HL-60/S4 (cell line): ENCODE data around the gene CDC14B.
"Not testable (repeated sequence)": the region's sequence is repeated elsewhere in the genome, so short reads cannot be mapped to it uniquely, and the experiment has no call there.

ENCODE experiments used
- in situ Hi-C: fragments of 300-500 bp; cut with MboI; formaldehyde crosslinking; loops from 2 replicates; pipeline ENCODE4 v1.14.3; 2022; ENCODE audit warnings: low sequenced_read_pairs

CDC14B gene

DNA sequence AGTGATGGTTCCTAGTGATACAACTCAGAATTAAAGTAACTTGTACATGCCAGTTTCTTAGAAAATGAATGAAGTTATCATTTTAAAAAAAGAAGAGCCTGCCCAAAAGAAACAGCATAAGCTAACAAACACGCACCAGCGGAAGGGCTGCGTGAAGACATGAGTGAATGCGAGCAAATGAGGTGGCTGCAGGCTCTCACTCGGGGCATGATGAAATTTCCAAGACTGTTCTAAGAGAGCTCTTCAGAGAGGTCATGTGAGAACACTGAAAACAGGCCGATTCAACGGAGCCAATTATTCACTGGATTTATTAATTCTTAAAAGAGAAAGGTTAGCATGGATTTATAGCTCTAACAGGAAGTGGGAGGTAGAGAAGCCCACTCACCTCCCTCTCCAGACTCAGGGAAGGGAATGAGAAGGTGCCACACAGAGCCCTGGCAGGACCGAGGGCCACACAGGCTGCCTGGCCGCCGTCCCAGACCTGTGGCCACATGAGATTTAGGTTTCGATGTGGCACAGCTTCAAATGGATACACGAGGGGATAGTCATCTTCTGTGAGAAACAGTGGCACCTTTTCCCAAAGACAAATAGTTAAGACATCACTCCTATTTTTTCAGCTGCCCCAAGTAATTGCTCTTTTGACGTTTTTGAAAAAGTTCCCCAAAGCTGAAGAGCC, 114.2 kb downstream of the CDC14B start:
- in situ Hi-C loops, result no loop called here

DNA sequence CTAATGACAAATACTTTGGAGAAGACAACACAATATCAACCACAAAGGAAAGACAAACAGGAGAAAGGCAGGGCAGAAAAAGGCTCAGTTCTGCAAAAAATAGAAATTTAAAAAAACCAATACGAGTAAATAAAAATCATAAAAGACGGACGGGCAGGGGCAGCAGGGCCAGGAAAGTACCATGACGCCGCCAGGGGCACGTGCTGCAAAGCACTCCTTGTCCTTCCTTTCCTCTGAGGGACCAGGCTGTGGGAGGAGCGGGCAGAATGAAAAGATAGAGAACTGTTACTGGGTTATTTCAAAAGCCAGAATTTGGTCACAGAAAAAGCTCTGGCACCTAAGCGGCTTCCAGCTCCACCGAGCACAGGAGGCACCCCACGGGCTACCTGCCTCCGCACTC, 115.7 kb downstream of the CDC14B start:
- in situ Hi-C loops, result no loop called here

DNA sequence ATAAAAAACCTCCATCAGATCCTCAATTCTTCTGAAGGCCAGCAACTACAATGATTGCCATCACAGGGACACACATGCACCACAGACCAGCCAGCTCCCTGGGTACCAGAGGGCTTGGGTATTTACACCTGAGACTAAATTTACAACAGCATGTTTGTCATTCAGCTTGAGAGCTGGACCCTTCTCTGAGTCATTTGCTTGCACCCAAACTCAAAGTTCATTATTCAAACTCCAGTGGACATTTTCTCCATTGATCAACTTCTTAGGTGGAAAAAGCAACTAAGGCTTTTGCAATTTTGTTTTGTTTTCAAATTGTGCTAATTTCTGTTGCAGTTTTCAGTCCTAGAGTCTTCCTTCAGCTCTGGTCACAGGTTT, 116.3 kb downstream of the CDC14B start:
- in situ Hi-C loops, result not testable (repeated sequence)

DNA sequence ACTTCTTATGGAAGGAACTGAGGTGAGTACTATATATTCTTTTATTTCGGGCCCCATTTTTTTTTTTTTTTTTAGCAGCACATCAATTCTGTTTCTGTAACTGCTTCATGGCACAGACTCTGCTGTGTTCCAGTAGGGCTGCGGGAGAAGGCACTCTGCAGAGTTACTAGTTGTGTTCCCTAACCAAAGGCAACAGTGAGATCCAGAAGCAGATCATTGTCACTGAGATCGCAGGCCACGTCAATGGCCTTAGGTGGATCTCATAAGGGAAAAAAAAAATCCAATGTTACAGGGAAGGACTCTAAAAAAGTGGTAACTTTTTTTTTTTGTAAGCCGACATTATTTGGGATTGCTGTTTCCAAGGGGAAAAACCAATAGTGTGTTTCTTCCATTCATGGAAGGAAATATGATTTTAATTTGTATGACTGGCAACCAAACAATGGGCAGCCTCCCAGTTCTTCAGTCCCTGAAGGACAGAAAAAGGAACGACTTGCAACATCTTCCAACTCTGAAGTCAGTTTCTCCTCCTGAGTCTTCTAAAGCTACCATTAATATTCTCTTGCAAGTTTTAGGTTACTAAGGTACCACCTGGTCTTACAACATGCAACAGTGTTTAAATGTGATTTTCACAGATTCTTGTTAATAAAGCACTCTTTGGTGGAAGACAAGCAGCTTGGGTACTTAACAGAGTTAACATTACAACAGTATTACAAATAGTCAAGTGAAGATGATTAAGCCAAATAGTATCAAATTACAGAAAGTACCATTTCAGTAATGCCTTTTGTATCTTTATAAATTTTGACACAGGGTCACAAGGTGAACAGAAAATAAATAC, 116.9 kb downstream of the CDC14B start:
- in situ Hi-C loops, result no loop called here

DNA sequence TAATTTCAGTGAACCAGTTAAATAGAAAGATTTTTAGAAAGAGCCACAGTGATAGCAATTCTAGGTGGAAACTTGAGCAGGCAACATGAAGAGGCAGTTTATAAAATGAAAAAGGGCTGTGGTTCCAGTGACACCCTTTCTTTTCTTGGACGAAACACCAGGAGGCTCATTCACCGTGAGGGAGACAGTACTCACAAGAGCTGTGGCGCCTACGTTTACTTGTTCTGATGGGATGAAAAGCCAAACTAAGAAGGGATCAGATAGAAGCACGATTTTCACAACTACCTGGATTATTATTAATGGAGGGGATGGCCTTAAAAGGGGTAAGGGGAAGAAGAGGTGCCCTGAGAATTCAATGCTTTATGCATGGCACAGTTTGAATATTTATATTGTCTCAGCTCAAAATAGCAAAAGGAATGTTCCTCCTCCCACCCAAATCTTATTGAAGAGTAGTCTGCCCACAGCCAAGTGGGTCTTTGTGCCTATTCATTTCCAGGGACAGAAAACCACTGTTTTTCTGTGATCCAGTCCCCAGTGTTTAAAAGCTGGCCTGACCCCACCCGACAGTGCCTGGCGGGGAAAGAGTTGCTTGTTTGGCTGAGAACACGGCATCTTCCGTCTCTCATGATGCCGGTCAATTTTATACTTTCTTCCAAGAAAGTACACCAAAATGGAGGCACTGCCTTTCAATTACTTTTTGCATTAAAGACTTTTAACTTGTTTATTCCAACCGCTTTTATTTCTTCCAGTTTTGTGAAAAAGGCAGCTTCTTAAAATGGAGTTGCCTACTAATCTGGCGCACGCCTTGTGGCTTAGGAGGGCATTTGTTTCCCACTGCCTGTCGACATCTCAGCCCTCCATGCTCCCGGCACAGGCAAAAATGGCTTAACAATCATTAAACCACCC, 117.8 kb downstream of the CDC14B start:
- in situ Hi-C loops, result no loop called here

DNA sequence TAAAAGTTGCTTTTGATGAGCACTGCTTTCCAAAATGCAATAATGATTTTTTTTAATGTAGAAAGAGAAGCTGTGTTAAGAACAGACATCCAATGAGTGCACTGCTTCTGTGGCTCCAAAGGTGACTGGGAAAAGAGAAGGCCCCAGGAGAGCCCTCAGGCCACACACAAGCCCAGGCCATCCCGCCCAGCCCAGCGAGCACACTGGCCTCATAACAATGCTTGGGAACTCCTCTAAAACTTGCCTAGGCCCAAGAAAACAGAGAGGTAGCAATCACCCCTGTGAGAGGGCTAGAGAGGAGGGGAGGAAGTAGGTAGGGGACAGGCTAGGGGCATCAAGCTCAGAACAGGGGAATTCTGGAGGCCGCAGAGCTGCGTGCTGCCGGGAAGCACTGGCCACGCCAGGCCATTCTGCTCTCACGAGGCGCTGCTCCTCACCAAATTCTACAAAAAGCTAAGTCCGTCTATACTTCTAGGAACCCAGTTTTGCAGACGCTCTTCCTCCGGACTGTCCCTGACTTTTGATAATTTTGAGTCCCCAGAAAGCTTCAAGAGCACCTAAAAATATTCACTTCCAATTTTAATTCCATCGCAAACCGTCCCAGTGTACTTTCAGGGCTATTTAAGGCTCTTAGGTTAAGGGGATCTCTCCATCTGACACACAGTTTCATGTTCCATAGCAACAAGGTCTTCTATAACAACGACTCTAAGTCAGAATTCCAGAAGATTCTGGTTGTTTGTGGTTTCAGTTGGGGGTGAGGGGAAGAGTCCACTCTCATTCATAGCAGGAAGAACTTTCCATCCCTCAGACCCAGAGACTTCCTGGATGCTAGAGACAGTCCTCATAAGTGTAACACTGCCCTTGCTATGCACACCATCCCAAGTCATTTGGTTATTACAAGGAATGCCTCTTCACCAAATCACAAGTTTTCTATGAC, 118.7 kb downstream of the CDC14B start:
- in situ Hi-C loops, result no loop called here

DNA sequence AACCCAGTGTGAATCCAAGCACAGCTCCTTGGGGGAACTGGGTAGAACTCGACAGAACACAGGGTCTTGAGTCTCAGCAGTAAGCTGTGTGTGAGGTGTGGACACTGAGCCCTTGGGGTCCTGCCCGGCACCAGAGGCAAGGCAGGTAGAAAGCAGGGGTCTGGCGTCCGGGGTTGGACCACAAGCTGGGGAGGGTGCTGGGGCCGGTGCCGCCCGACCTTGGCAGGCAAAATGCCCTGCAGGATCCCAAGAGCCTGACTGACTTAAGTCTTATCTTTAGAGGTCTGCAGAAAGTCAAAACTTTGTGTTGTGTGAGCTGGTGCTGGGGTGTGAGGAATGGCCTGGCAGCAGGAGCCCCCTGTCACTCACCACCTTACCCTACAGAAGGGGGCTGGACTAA, 120.4 kb downstream of the CDC14B start:
- in situ Hi-C loops, result no loop called here

DNA sequence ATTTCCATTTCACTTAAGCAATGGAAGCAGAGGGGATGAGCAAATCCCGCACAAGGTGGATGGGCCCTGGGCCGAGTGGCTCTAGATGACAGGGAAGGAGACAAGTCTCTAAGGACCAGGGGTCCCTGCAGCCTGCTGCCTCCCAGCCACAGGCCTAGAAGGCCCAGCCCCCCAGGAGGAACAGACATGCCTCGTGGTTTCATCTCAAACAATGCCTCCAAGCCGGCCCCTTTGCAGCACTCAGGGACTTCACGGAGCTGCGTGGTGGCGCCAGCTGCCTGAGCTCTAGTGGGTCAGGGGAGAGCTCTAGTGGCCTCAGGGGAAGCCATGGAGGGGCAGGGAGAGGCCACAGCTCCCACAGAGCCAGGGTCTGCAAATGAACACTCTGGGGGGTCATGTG, 120.8 kb downstream of the CDC14B start:
- in situ Hi-C loops, result no loop called here

DNA sequence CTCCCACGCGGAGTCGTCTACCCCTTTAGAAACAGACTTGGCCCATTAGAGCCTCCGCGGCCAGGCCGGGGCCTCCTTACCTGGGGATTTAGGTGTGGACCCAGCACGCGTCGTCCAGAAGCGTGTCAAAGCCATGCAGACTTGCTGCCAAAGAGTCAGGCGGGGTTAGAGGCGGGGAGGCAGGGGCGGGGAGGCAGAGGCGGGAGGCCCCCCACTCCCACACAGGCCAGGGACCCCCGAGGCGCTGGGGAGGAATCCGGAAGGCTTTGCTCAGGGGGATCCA, 122.6 kb downstream of the CDC14B start:
- in situ Hi-C loops, result no loop called here

DNA sequence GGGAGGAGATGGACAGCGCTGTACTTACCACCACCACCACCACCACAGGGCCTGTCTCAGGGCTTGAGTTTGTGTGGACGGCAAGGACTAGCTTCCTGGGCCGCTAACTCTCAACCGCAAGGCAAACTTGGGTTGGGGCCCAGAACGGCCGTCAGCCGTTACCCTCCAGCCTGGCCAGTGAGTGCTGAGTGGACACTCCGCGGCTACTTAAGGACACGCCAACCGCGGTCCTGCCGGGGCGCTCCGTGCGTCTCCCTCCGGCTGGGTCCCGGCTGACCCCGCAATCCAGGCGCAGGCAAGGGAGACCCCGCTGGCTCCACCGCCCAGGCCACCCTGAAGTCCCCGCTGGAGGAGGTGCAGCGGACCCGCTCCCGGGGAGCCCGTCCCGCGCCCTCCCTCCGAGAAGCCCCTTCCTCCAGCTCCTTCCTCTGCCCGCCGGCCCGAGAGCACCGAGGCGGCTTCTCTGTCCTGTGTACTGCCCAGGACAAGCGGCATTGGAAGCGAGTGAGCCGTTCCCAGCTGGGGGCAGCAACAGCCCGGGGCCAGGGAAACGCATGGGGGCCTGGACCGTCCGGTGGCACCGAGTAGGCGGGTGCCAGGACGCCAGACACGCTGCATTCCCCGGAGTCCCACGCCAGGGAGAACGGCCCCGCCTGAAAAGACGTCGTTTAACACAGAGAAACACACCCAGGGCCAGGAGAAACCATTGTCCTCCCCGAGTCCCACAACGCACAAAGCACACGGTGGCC, 123.1 kb downstream of the CDC14B start:
- in situ Hi-C loops, result no loop called here

DNA sequence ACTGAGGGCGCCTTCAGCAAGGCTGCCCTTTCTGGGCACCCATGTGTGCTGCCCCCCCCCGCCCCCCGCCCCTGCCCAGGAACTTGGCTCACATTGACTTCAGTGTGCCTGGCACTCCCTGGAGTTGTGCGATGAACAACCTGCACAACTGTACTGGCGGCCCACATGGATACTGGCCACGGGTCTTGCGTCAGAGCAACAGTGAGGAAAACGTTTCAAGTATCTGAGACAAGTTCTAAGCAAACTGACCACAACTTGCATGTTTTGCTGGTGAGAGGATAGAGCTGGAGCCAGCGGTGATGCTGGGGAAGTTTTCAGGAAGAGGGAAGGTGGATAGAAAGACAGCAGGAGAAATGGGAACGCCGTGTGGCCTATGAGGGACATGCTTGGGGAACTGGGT, 124.3 kb downstream of the CDC14B start:
- in situ Hi-C loops, result no loop called here

DNA sequence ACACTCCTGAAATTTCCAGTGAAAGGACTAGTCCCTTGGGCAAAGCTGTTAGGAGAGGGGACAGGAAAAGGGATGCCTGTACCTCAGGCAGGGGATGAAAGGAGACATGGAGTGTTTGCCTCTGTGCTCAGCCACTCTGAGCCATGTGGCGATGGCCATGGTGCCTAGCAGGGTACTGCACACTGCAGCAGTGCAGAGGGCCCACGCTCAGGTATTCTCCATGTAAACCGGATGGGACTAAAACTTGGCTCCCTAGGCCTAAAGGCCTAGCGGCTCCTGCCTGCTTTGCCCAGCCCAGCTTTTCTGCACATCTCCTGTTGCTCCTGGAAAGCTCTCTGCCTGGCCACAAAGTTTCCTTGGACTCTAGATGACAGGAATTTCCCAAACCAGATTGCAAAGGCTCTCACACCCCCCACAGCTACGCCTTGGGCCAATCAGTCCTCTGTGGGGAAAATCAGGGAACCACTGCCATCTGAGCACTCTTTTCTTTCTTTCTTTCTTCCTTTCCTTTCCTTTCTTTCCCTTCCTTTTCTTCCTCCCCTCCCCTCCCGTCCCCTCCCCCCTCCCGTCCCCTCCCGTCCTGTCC, 125.3 kb downstream of the CDC14B start:
- in situ Hi-C loops, result no loop called here

DNA sequence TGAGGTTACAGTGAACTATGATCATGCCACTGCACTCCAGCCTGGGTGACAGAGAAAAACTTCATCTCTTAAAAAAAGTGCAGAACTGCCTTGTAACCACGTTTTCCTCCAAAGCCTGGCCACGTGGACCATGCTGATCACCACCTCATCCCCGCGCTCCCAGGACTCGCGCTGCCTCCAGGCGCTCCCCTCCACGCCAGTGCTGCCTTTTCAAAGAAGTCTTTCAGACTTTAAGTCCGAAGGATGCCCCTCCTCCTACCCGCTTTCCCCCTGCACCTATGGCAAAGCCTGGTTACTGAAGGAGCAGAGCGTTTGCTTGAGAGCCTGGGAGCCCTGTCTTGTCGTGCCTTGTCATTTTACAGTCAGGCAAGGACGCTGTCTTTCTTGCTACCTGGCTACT, 125.9 kb downstream of the CDC14B start:
- in situ Hi-C loops, result no loop called here

DNA sequence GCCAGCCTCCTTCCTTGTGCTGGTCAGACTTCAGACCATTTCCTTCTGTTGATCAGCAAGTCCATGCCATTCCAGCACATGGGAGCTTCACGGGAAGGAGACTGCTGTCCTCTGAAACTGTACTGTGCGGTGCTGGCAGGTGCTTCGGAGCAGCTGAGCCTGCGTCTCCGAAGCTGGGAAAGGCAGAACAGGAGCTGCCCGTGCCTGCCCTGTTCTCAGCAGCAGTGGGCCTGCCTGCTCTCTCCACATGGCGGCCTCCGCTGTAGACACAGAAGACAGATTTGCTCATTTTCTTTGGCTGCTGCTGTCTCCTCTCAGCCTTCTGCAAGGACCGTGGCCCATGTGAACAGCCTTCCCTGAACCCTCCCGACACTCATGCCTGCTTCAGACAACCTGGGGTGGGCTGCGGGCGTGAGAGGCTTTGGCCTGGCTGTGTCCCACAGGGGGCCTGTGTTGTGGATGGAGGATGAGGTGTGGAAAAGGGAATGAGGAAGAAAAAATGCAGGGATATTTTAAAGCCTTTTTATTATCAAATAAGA, 126.6 kb downstream of the CDC14B start:
- in situ Hi-C loops, result no loop called here

DNA sequence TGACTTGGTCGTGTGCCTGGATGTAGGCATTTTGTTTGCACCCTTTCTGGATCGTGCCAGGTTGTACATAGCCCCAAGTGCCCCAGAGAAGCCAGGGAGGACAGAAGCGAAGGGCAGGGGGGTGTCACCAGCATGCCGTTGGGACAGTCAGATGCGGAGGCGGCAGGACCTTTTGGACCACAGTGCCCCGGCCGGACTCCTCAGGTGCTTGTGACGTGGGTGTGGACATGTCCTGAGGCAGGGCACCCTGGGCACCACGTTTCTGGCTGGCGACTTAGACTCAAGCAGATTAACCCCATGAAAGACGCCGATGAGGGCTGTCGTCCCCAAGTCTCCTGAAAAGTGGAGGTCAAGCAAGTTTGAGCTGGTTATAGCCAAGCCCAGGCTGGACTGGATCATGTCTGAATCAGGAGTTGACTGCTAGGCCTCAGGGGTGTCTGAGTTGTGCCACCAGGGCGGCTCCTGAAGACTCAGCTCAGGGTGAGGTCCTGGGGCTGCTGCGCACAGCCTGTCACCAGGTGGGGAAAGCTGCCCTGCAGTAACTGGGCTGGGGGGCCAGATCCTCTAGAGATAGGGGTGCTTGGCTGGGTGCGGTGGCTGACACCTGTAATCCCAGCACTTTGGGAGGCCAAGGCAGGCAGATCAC, 127.6 kb downstream of the CDC14B start:
- in situ Hi-C loops, result no loop called here

DNA sequence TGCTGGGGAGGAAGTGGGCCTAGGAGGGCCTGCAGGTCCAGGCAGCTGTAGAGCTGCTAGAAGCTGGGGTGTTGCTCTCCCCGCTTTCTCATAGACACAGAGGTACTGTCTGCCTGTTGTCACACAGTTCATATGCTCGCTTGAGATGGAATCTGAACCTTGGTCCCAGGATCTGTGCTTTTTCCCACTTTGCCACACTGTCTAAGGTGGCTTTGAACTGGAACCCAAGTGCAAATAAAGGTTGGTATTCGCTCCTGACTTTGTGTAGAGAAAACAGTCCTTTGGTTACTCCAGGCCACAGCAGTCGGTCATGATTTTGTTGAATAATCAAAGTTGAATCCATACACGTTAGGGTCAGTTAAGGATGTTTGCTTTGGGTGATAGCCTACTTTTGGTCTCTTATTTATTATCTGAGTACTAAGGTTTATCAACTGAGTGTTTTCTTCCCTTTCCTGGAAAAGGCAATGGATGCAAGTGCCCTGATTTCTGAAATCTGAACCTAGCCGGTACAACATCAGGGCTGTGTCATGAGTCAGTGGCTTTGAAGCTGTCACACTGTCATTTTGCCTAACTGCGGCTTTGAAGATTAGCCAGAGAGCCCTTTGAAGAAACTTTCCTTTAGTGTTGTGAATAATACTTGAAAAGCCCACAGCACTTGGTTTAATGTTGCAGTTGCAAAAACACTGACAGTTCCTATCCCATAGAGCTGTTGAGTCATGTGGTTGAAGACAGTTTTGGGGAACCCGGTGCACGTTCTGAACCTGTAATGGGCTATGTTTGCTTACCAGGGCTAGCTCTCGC, 128.4 kb downstream of the CDC14B start:
- in situ Hi-C loops, result no loop called here

DNA sequence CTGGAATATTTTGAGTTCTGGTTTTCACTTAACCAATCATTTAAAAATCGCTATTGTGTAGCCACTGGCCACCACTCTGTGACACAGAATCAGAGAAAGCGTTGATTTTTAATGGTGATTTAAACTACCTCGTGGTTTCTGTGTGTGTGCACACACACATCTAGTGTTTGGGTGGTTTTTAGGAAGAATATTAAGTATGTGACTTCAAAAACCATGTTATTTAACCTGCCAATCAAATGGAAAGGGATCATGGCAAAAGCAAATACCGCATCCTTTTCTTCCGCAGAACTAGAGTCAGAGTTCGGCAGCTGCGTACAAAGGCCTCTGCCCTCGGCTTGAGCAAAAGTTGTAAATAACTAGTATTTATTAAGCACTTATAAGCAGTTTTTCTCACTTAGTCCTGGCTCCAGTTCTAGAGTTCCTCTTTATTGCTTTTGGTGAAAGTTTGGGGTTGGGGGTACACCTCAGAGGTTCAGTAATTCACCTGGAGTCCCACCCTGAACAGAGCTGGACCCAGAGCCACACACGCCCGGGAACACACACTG, 129.0 kb downstream of the CDC14B start:
- in situ Hi-C loops, result no loop called here

DNA sequence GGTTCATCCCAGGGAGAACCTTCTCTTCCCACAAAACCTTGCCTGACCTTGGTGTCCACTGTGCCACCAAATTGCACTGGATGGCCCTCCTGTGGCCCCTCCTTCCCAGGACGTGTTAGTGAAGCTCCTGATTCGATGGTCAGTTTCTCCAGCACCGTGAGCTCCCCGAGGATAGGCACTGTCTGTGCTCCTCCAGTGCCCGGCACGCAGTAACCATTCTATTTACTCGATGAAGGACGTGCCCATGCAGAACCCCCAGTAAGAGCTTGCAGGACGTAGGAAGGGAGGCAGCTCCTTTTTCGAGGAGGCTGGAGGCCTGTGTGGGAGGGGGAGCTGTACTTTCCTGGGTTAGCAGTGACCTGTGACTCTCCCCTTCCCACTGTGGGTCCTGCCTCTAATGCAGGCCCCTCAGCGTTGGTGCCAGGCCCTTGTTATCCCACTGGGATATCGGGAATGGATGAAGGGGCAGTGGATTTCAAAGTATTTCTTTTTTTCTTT, 130.1 kb downstream of the CDC14B start:
- in situ Hi-C loops, result no loop called here
